Measurements from ENCODE around the gene EEF1B2.

EEF1B2 gene

DNA sequence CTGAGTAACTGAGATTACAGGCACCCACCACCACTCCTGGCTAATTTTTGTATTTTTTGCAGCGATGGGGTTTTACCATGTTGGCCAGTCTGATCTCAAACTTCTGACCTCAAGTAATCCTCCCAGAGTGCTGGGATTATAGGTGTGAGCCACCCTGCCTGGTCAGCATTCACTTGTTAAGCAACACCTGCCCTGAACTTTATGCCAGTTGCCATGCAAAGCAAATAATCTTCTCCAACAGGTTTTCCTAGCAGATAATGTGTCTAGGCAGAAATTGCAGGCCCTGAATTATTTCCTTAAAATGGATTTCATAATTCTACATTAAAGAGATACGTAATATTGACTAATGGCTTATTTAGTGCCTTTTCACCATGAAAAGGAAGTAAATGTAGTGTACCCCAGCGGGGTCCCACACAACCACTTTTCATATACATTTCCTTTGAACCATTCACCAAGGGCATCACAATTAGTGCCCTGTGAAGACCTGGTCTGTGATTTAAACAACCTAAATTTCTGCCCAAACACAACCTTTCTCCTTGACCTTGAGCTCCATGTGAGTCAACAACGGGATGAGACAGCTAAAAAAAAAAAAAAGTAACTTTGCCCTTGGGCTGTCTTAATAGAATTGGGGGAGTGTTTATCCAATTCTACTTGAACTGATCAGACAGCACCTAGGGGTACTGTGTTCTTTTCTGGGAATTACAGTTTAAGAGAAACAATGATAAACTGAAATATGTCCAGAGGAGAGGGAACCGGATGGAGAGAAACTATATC, 41.6 kb downstream of the EEF1B2 start:
- TF ChIP-seq GATA3 (IDR thresholded peaks at IDR 0.05; ENCODE audit: low read depth, low read length) = no peak
- TF ChIP-seq GATA2 (IDR thresholded peaks at IDR 0.05; ENCODE audit: low read depth, low read length) = no peak

DNA sequence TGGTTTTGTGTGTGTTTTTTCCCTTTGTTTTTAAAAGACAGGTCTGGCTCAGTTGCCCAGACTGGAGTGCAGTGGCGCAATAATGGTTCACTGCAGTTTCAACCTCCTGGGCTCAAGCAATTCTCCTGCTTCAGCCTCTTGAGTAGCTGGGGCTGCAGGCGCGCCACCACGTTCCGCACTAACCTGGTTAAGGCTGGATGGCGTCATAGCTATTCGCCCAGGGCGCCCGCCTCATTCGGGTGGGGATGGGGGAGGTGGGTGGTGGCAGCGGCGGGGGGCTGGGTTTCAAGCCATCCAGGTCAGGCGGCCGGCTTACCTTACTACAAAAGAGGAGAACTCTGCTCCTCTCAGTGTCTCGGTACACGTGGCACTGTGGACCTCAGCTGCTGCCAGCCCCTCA, 42.8 kb downstream of the EEF1B2 start:
- TF ChIP-seq GATA2 (IDR thresholded peaks at IDR 0.05; ENCODE audit: low read depth, low read length) (no peak), GATA3 (IDR thresholded peaks at IDR 0.05; ENCODE audit: low read depth, low read length) (no peak)

DNA sequence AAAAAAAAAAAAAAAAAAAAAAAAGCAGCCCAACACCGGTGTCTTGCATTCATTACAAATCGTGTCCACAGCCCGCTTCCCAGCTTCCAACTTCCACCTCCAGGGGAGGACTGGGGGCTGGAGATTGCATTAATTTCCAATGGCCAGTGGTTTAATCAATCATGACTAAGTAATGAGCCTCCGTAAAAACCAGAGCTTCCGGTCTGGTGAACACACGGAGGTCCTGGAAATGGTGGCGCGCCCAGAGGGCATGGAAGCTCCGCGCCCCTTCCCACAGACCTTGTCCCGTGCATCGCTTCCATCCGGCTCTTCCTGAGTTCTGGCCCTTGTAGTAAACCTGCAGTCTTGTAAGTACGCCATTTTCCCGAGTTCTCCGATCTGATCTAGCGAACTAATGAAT, 43.6 kb downstream of the EEF1B2 start:
- TF ChIP-seq GATA3 (IDR thresholded peaks at IDR 0.05; ENCODE audit: low read depth, low read length) (no peak), GATA2 (IDR thresholded peaks at IDR 0.05; ENCODE audit: low read depth, low read length) (no peak)

DNA sequence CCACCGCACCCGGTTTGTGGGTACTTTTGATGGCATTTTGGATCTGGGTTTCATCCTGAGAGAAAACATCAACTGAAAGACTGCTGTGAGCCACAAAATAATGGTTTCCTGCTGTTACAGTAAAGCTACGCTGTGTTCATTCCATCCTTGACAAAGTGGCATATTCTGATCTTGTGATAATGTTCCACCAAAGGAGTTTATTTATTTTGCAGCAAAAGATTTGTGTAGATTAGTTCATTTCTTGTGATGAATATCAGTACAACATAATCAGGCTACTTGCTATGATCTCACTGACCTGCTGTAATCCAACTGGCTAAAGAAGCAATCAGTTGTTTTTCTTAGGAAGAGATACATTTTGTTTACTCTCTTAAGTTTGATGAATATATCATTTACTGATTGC, 45.0 kb downstream of the EEF1B2 start:
- peak; percentile 57; the same call in 1 of the 2 replicates for TF ChIP-seq GATA2 (IDR thresholded peaks at IDR 0.05; ENCODE audit: low read depth, low read length)
- peak; percentile 67 for TF ChIP-seq GATA3 (IDR thresholded peaks at IDR 0.05; ENCODE audit: low read depth, low read length)

DNA sequence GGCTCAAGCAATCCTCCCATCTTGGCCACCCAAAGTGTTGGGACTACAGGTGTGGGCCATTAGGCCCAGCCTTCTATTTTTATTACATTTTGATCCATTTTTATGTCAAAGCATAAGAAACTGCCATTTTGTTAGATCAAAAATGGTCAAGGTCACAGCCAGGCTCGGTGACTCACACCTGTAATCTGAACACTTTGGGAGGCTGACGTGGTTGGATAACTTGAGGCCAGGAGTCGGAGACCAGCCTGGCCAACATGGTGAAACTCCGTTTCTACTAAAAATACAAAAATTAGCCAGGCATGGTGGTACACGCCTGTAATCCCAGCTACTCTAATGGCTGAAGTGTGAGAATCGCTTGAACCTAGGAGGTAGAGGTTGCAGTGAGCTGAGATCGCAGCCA, 49.2 kb downstream of the EEF1B2 start:
- TF ChIP-seq GATA2 (IDR thresholded peaks at IDR 0.05; ENCODE audit: low read depth, low read length) = no peak
- no peak for TF ChIP-seq GATA3 (IDR thresholded peaks at IDR 0.05; ENCODE audit: low read depth, low read length)

DNA sequence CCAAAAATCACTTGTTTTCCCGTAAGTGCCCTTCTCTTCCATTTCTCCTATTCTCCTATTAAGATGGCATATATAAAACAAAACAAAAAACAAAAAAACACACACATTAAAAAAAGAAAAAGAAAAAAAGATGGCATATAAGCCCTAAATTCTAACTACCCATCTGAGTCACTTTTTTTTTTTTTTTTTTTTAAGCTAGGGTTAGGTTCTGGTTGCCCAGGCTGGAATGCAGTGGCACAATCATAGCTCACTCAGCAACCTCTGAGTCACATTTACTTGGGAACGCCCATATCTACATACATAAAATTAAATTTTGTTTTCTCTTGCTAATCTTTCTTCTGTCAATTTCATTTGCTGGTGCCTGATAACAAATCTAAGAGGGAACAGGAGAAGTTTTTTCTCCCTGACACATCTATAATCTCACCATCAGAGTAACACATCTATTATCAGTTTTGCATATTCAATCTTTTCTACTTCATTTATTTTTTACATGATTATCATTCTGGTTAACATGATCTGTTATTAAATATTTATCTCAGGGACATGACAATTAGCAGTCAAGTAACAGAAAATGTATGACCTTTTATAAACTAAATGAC, 52.1 kb downstream of the EEF1B2 start:
- TF ChIP-seq GATA2 (IDR thresholded peaks at IDR 0.05; ENCODE audit: low read depth, low read length) = no peak
- no peak for TF ChIP-seq GATA3 (IDR thresholded peaks at IDR 0.05; ENCODE audit: low read depth, low read length)

Measured in SH-SY5Y (cell line).